ENCODE data around the gene DUOX1. TPM values are rescaled to one million over a fixed set of nuclear protein-coding genes. Genes with fewer than 3 reads are reported as not detected.

DUOX1 gene
- polyA plus RNA-seq, 1 of the 3 experiments (the other 2 are of a cell fraction), result not detected

DNA sequence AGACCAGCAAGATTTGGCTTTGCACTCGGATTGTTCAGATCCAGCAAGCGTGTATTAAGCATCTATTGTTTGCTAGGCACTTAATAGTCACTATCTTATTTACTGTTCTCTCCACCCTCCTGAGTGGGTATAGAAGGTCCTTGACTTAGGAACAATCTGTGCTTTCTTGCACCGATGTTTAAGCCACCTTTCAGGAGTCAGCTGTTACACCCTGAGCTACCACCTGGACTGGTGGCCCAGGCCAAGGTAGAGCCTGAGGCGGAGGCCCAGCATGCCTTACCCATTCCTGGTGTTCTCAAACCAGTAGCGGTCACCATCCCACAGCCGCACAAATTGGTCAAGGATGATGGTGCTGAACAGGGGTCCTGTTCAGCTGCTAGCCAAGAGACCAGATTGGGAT lies 10.0 kb downstream of the DUOX1 start (continued):
- TF ChIP-seq, protein P1, sequence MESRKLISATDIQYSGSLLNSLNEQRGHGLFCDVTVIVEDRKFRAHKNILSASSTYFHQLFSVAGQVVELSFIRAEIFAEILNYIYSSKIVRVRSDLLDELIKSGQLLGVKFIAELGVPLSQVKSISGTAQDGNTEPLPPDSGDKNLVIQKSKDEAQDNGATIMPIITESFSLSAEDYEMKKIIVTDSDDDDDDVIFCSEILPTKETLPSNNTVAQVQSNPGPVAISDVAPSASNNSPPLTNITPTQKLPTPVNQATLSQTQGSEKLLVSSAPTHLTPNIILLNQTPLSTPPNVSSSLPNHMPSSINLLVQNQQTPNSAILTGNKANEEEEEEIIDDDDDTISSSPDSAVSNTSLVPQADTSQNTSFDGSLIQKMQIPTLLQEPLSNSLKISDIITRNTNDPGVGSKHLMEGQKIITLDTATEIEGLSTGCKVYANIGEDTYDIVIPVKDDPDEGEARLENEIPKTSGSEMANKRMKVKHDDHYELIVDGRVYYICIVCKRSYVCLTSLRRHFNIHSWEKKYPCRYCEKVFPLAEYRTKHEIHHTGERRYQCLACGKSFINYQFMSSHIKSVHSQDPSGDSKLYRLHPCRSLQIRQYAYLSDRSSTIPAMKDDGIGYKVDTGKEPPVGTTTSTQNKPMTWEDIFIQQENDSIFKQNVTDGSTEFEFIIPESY (IDR thresholded peaks at IDR 0.05; ENCODE audit: borderline replicate concordance, low read depth), result no peak
- TF ChIP-seq MXI1 (IDR thresholded peaks at IDR 0.05; ENCODE audit: low read depth, low read length), result no peak
- no peak for TF ChIP-seq TEAD4 (IDR thresholded peaks at IDR 0.05; ENCODE audit: borderline replicate concordance, insufficient read depth)
- no peak for TF ChIP-seq TAF1 (IDR thresholded peaks at IDR 0.05; ENCODE audit: borderline replicate concordance, low read depth, low read length)
- no peak for TF ChIP-seq FOXJ3 (CRISPR knock-in tag; IDR thresholded peaks at IDR 0.05)
- no peak for TF ChIP-seq NRF1 (IDR thresholded peaks at IDR 0.05; ENCODE audit: low read depth, low read length)
- no peak for TF ChIP-seq RAD21 (IDR thresholded peaks at IDR 0.05; ENCODE audit: low read length)
- TF ChIP-seq FOSL2 (IDR thresholded peaks at IDR 0.05; ENCODE audit: borderline replicate concordance, low read depth), result no peak
- TF ChIP-seq SMC3 (IDR thresholded peaks at IDR 0.05; ENCODE audit: low read depth, low read length), result no peak
- no peak for TF ChIP-seq YY1 (IDR thresholded peaks at IDR 0.05; ENCODE audit: low read depth)

DNA sequence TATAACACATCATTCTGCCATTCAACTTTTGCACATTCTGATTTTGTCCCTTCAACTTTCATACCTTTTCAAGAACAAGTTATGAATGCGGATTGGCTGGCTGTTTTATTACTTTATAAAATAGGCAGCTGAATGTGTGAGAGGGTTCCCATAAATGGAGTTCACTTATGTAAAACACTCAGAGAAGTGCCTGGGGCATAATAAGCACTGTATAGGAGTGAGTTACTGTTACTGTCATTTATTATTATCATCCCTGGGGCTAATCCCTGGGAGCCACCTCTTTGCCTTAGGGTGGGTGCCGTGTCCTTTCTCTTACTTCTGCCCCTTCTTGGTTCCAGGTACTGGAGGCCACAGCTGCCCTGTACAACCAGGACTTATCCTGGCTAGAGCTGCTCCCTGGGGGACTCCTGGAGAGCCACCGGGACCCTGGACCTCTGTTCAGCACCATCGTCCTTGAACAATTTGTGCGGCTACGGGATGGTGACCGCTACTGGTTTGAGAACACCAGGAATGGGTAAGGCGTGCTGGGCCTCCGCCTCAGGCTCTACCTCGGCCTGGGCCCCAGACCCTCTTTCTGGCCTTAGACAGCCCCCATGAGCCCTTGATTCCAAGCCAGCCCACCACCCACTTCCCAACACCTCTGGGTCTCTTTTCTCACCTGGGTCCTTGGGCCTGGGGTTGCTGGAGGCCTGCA lies 10.9 kb downstream of the DUOX1 start:
- Histone ChIP-seq H3K4me3 (ENCODE audit: low read depth in 2 of 2, low read length in 1 of 2) (no peak overlapping the region), H3K36me3 (replicated peaks in 1 of 2; ENCODE audit: control insufficient read depth in 1 of 2, insufficient read depth in 2 of 2, low read length in 1 of 2) (no peaks in the 10 kb centered on the region), H3K9ac (no peak overlapping the region), H3K4me2 (no peak overlapping the region), H3K9me3 (no peaks in the 10 kb centered on the region), H4K20me1 (ENCODE audit: insufficient read depth) (no peaks in the 10 kb centered on the region), H3K27ac (ENCODE audit: low read depth in 2 of 2, low read length in 1 of 2) (no peak overlapping the region), H2AFZ (ENCODE audit: low read depth) (no peak overlapping the region), H3K4me1 (ENCODE audit: control insufficient read depth in 1 of 2, insufficient read depth in 2 of 2, low read depth in 1 of 2, low read length in 1 of 2) (peaks cover 0 to 10% of the 10 kb centered on the region in 2 experiments; a peak in 1 of 4 replicates), H3K27me3 (ENCODE audit: insufficient read depth) (no peaks in the 10 kb centered on the region), H3F3A (replicated peaks; ENCODE audit: insufficient read depth) (no peaks in the 10 kb centered on the region), H3K79me2 (ENCODE audit: insufficient read depth) (no peaks in the 10 kb centered on the region), H3K9me2 (no peaks in the 10 kb centered on the region)
- POLR2A ChIA-PET, result no interaction called here
- DNase-seq, result no peak
- CTCF ChIA-PET, result interaction anchor here (1.1 to 3.2 kb wide), 4 partner anchors 22 to 317 kb away, joined by 3 to 14 read pairs (median 6); no protein-coding TSS in a partner anchor
- WGBS (ENCODE audit: low lambda C conversion rate), result 84% methylated on average over 10 of the region's 10 CpGs
- TF ChIP-seq, protein P2, sequence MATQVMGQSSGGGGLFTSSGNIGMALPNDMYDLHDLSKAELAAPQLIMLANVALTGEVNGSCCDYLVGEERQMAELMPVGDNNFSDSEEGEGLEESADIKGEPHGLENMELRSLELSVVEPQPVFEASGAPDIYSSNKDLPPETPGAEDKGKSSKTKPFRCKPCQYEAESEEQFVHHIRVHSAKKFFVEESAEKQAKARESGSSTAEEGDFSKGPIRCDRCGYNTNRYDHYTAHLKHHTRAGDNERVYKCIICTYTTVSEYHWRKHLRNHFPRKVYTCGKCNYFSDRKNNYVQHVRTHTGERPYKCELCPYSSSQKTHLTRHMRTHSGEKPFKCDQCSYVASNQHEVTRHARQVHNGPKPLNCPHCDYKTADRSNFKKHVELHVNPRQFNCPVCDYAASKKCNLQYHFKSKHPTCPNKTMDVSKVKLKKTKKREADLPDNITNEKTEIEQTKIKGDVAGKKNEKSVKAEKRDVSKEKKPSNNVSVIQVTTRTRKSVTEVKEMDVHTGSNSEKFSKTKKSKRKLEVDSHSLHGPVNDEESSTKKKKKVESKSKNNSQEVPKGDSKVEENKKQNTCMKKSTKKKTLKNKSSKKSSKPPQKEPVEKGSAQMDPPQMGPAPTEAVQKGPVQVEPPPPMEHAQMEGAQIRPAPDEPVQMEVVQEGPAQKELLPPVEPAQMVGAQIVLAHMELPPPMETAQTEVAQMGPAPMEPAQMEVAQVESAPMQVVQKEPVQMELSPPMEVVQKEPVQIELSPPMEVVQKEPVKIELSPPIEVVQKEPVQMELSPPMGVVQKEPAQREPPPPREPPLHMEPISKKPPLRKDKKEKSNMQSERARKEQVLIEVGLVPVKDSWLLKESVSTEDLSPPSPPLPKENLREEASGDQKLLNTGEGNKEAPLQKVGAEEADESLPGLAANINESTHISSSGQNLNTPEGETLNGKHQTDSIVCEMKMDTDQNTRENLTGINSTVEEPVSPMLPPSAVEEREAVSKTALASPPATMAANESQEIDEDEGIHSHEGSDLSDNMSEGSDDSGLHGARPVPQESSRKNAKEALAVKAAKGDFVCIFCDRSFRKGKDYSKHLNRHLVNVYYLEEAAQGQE (IDR thresholded peaks at IDR 0.05; ENCODE audit: low read depth, low read length), result no peak
- TF ChIP-seq FOXM1 (IDR thresholded peaks at IDR 0.05; ENCODE audit: low read depth) (no peak), ELF1 (IDR thresholded peaks at IDR 0.05) (no peak), GABPA (IDR thresholded peaks at IDR 0.05; ENCODE audit: low read depth) (no peak), JUND (IDR thresholded peaks at IDR 0.05) (no peak), SMC3 (IDR thresholded peaks at IDR 0.05; ENCODE audit: low read depth, low read length) (no peak), SIN3A (IDR thresholded peaks at IDR 0.05; ENCODE audit: borderline replicate concordance, low read depth, low read length) (no peak), CHD2 (IDR thresholded peaks at IDR 0.05; ENCODE audit: low read length, partially characterized antibody) (no peak), EP300 (IDR thresholded peaks at IDR 0.05; ENCODE audit: borderline replicate concordance in 1 of 2, low read depth in 1 of 2, low read length in 1 of 2) (no peak), FOXJ3 (CRISPR knock-in tag; IDR thresholded peaks at IDR 0.05) (no peak)
- TF ChIP-seq, protein P3, sequence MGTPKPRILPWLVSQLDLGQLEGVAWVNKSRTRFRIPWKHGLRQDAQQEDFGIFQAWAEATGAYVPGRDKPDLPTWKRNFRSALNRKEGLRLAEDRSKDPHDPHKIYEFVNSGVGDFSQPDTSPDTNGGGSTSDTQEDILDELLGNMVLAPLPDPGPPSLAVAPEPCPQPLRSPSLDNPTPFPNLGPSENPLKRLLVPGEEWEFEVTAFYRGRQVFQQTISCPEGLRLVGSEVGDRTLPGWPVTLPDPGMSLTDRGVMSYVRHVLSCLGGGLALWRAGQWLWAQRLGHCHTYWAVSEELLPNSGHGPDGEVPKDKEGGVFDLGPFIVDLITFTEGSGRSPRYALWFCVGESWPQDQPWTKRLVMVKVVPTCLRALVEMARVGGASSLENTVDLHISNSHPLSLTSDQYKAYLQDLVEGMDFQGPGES (IDR thresholded peaks at IDR 0.05; ENCODE audit: low read depth, low read length), result no peak
- TF ChIP-seq, protein P4, sequence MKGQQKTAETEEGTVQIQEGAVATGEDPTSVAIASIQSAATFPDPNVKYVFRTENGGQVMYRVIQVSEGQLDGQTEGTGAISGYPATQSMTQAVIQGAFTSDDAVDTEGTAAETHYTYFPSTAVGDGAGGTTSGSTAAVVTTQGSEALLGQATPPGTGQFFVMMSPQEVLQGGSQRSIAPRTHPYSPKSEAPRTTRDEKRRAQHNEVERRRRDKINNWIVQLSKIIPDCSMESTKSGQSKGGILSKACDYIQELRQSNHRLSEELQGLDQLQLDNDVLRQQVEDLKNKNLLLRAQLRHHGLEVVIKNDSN (IDR thresholded peaks at IDR 0.05; ENCODE audit: borderline replicate concordance, low read depth), result no peak
- TF ChIP-seq, protein P5, sequence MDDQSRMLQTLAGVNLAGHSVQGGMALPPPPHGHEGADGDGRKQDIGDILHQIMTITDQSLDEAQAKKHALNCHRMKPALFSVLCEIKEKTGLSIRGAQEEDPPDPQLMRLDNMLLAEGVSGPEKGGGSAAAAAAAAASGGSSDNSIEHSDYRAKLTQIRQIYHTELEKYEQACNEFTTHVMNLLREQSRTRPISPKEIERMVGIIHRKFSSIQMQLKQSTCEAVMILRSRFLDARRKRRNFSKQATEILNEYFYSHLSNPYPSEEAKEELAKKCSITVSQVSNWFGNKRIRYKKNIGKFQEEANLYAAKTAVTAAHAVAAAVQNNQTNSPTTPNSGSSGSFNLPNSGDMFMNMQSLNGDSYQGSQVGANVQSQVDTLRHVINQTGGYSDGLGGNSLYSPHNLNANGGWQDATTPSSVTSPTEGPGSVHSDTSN (IDR thresholded peaks at IDR 0.05), result no peak
- TF ChIP-seq, protein P6, sequence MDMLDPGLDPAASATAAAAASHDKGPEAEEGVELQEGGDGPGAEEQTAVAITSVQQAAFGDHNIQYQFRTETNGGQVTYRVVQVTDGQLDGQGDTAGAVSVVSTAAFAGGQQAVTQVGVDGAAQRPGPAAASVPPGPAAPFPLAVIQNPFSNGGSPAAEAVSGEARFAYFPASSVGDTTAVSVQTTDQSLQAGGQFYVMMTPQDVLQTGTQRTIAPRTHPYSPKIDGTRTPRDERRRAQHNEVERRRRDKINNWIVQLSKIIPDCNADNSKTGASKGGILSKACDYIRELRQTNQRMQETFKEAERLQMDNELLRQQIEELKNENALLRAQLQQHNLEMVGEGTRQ (IDR thresholded peaks at IDR 0.05; ENCODE audit: borderline replicate concordance, low read depth, low read length), result no peak
